ENCODE data around the gene SPOCK3.
"Not testable (repeated sequence)": the region's sequence is repeated elsewhere in the genome, so short reads cannot be mapped to it uniquely, and the experiment has no call there.

Gene SPOCK3

DNA sequence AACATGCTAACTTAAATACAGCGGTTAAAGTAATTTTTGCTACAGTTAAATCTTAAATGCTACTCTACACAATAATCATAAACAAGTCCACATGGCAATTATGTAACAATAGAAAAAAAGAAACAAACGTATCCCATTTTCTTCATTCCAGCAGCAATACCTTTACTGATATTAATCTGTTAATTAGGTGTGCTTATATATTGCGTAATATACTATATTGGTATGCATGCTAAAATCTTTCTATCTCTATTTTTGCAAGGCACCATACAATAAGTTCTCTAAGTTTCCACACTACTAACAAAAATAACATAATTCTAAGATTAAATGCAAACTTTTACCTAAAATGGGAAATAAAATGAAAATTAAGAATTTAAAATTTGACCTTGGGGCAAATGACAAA lies 500.6 kb downstream of the SPOCK3 start:
- no peak overlapping the region for H3K4me3 ChIP-seq (ENCODE audit: low read length in 2 of 2)
- H3K9me3 ChIP-seq (ENCODE audit: control insufficient read depth in 2 of 2, low read length in 2 of 2), result no peaks in the 10 kb centered on the region
- no peak overlapping the region for H3K9ac ChIP-seq (ENCODE audit: low read depth in 1 of 2, low read length in 2 of 2)
- no peaks in the 10 kb centered on the region for H3K27me3 ChIP-seq (ENCODE audit: control insufficient read depth in 2 of 2, insufficient read depth in 2 of 2, low read length in 2 of 2)
- H3K27ac ChIP-seq (ENCODE audit: low read depth in 2 of 2, low read length in 2 of 2), result no peak overlapping the region
- no peaks in the 10 kb centered on the region for H3K4me1 ChIP-seq (ENCODE audit: control insufficient read depth in 2 of 2, insufficient read depth in 2 of 2, low read length in 2 of 2)
- no peaks in the 10 kb centered on the region for H3K36me3 ChIP-seq (ENCODE audit: control insufficient read depth in 2 of 2, insufficient read depth in 2 of 2, low read length in 2 of 2)

DNA sequence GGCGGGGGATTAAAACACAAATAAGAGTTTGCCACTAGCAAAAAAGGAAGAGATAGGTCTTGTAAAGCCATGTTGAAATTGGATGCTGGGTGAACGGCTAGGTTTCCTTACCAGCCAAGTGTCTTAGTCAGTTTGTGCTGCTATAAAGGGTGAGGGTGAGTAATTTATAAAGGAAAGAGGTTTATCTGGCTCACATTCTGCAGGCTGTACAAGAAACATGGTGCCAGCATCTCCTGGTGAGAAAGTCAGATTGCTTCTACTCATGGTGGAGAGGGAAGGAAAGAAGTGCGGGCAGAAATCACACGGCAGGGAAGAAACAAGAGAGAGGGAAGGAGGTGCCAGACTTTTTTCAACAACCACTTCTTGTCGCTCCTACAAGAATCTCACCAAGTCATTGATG lies 507.5 kb downstream of the SPOCK3 start:
- Histone ChIP-seq H3K4me3 (ENCODE audit: low read length in 2 of 2) (no peak overlapping the region), H3K9me3 (ENCODE audit: control insufficient read depth in 2 of 2, low read length in 2 of 2) (no peaks in the 10 kb centered on the region), H3K9ac (ENCODE audit: low read depth in 1 of 2, low read length in 2 of 2) (no peak overlapping the region), H3K27ac (ENCODE audit: low read depth in 2 of 2, low read length in 2 of 2) (no peak overlapping the region), H3K36me3 (ENCODE audit: control insufficient read depth in 2 of 2, insufficient read depth in 2 of 2, low read length in 2 of 2) (no peaks in the 10 kb centered on the region), H3K27me3 (ENCODE audit: control insufficient read depth in 2 of 2, insufficient read depth in 2 of 2, low read length in 2 of 2) (no peaks in the 10 kb centered on the region), H3K4me1 (ENCODE audit: control insufficient read depth in 2 of 2, insufficient read depth in 2 of 2, low read length in 2 of 2) (no peaks in the 10 kb centered on the region)

DNA sequence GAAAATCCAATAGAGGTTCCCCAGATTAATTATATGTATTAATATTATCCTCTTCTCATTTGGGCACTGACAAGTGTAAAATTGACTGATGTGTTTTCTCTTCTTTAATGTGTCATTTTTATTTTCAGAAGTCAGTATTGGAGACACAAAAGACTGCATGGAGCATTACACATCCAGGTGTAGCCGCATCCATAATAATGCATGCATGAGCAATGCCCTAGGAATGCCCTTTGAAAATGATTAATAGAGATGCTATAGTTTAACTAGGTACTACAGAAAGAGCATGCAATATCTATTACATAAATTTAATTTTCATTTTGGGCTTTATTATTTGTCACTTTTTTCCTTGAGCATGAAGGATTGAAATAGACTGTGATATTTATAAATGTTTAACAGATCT lies 509.9 kb downstream of the SPOCK3 start:
- Histone ChIP-seq H3K4me1 (ENCODE audit: control insufficient read depth in 2 of 2, insufficient read depth in 2 of 2, low read length in 2 of 2) (no peaks in the 10 kb centered on the region), H3K9me3 (ENCODE audit: control insufficient read depth in 2 of 2, low read length in 2 of 2) (no peaks in the 10 kb centered on the region), H3K27ac (ENCODE audit: low read depth in 2 of 2, low read length in 2 of 2) (no peak overlapping the region), H3K36me3 (ENCODE audit: control insufficient read depth in 2 of 2, insufficient read depth in 2 of 2, low read length in 2 of 2) (no peaks in the 10 kb centered on the region), H3K9ac (ENCODE audit: low read depth in 1 of 2, low read length in 2 of 2) (no peak overlapping the region), H3K27me3 (ENCODE audit: control insufficient read depth in 2 of 2, insufficient read depth in 2 of 2, low read length in 2 of 2) (no peaks in the 10 kb centered on the region), H3K4me3 (ENCODE audit: low read length in 2 of 2) (no peak overlapping the region)

DNA sequence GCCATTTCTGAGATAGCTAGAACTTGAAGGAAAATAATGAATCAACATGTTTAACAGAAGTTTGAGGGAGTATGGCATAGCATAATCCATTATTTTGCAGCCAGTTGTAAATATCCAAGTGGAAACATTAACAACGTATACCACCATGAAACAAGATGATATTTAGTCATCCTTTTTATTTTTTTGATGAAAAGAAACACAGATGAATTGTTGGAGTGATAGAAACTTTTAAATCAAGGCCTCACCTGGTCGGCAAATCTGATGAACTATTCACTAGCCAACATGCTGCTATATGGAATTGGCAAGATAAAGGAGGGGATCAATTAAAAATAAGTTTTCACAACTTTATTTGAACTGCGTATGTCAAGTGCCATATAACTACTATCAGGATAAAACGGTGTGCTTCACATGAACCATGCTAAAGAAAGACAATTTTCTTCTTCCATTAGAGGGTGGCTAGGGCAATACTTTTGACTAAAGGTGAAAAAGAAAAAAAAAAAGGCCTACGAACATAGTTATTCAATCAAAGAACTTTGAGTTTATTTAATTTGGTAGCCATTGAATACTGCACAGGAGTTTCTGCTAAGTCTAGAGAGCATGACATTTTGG lies 510.7 kb downstream of the SPOCK3 start:
- Histone ChIP-seq H3K4me3 (ENCODE audit: low read length in 2 of 2) (no peak overlapping the region), H3K9me3 (ENCODE audit: control insufficient read depth in 2 of 2, low read length in 2 of 2) (no peaks in the 10 kb centered on the region), H3K4me1 (ENCODE audit: control insufficient read depth in 2 of 2, insufficient read depth in 2 of 2, low read length in 2 of 2) (no peaks in the 10 kb centered on the region), H3K9ac (ENCODE audit: low read depth in 1 of 2, low read length in 2 of 2) (no peak overlapping the region), H3K36me3 (ENCODE audit: control insufficient read depth in 2 of 2, insufficient read depth in 2 of 2, low read length in 2 of 2) (no peaks in the 10 kb centered on the region), H3K27ac (ENCODE audit: low read depth in 2 of 2, low read length in 2 of 2) (no peak overlapping the region), H3K27me3 (ENCODE audit: control insufficient read depth in 2 of 2, insufficient read depth in 2 of 2, low read length in 2 of 2) (no peaks in the 10 kb centered on the region)

DNA sequence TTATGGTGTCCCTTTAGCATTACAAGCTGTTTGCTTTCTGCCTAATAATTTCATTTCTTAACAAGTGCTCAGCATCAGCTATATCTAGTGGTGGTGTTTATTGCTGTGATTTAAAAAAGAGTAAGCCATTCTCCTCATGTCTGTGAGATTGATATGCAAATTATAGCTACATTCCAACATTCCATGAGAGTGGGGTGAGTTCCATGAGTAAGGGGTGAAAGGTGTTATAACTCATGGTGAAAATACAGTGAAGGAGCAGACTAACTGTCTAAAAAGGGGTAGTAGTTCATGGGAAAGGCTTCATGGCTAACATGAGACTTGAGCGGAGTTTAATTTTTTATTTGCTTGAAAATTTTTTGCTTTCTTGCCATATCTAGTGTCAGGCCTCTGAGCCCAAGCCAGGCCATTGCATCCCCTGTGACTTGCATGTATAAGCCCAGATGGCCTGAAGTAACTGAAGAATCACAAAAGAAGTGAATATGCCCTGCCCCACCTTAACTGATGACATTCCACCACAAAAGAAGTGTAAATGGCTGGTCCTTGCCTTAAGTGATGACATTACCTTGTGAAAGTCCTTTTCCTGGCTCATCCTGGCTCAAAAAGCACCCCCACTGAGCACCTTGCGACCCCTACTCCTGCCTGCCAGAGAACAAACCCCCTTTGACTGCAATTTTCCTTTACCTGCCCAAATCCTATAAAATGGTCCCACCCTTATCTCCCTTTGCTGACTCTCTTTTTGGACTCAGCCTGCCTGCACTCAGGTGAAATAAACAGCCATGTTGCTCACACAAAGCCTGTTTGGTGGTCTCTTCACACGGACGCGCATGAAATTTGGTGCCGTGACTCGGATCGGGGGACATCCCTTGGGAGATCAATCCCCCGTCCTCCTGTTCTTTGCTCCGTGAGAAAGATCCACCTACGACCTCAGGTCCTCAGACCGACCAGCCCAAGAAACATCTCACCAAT lies 518.3 kb downstream of the SPOCK3 start:
- H3K4me1 ChIP-seq (ENCODE audit: control insufficient read depth in 2 of 2, insufficient read depth in 2 of 2, low read length in 2 of 2); H3K9me3 ChIP-seq (ENCODE audit: control insufficient read depth in 2 of 2, low read length in 2 of 2); H3K27me3 ChIP-seq (ENCODE audit: control insufficient read depth in 2 of 2, insufficient read depth in 2 of 2, low read length in 2 of 2); H3K9ac ChIP-seq (ENCODE audit: low read depth in 1 of 2, low read length in 2 of 2); H3K27ac ChIP-seq (ENCODE audit: low read depth in 2 of 2, low read length in 2 of 2); H3K4me3 ChIP-seq (ENCODE audit: low read length in 2 of 2); H3K36me3 ChIP-seq (ENCODE audit: control insufficient read depth in 2 of 2, insufficient read depth in 2 of 2, low read length in 2 of 2): not testable (repeated sequence)

DNA sequence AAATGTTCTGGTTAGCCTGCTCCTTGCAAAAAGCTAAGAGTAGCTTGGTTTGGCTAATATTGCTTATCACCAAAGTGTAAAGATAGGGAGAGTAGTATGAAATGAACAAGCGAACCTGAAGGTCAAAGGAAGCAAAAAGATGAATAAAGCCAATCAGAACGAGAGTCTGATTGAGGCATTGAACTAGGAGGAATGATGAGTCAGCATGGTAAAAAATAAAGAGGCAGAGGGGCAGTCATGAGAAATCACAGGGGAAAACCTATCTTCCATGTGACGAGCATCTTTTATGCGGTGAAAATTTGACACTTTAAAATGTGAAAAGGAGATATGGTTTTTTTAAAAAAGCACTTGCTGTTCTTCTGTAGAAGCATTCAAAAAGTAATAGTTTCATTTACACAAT lies 533.7 kb downstream of the SPOCK3 start:
- H3K9me3 ChIP-seq (ENCODE audit: control insufficient read depth in 2 of 2, low read length in 2 of 2), result no peaks in the 10 kb centered on the region
- no peak overlapping the region for H3K27ac ChIP-seq (ENCODE audit: low read depth in 2 of 2, low read length in 2 of 2)
- H3K4me1 ChIP-seq (ENCODE audit: control insufficient read depth in 2 of 2, insufficient read depth in 2 of 2, low read length in 2 of 2), result no peaks in the 10 kb centered on the region
- H3K36me3 ChIP-seq (ENCODE audit: control insufficient read depth in 2 of 2, insufficient read depth in 2 of 2, low read length in 2 of 2), result no peaks in the 10 kb centered on the region
- no peak overlapping the region for H3K9ac ChIP-seq (ENCODE audit: low read depth in 1 of 2, low read length in 2 of 2)
- H3K4me3 ChIP-seq (ENCODE audit: low read length in 2 of 2), result no peak overlapping the region
- H3K27me3 ChIP-seq (ENCODE audit: control insufficient read depth in 2 of 2, insufficient read depth in 2 of 2, low read length in 2 of 2), result no peaks in the 10 kb centered on the region

DNA sequence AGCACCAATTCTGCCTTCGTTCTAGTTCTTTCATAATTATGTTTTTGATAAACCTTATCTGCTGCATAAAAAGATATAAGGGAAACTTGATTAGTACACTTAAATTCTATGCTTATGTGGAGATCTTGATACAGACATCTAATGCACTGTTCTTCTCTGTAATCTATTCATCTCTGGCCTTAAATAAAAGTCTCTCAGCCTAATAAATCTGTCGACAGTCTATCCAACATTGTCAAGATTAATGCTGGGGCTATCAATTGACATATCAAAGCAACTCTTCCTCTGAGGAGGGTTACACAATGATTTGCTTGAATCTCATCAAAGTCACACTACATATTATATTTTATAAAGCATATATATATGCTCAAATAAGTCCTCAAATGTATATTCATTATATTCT lies 545.5 kb downstream of the SPOCK3 start:
- no peaks in the 10 kb centered on the region for H3K27me3 ChIP-seq (ENCODE audit: control insufficient read depth in 2 of 2, insufficient read depth in 2 of 2, low read length in 2 of 2)
- no peaks in the 10 kb centered on the region for H3K4me1 ChIP-seq (ENCODE audit: control insufficient read depth in 2 of 2, insufficient read depth in 2 of 2, low read length in 2 of 2)
- H3K27ac ChIP-seq (ENCODE audit: low read depth in 2 of 2, low read length in 2 of 2), result no peak overlapping the region
- H3K36me3 ChIP-seq (ENCODE audit: control insufficient read depth in 2 of 2, insufficient read depth in 2 of 2, low read length in 2 of 2), result no peaks in the 10 kb centered on the region
- H3K4me3 ChIP-seq (ENCODE audit: low read length in 2 of 2), result no peak overlapping the region
- H3K9me3 ChIP-seq (ENCODE audit: control insufficient read depth in 2 of 2, low read length in 2 of 2), result no peaks in the 10 kb centered on the region
- H3K9ac ChIP-seq (ENCODE audit: low read depth in 1 of 2, low read length in 2 of 2), result no peak overlapping the region

DNA sequence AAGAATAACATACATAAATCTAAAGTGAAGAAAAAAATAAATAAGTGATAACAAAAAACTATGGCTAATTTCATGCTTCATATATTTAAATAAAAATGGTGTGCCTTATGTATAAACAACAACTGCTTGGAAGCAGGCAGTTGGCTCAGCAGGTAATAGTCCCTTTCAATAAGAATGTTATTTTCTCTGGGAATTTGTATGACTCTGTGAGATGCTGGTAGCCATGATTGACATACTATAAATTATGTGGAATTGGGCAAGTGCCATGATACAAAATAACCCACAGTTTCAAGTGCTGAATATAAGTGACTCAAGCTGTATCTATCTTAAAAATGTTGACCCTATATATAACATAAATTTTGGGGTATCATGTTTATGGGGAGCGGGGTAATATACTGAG lies 546.5 kb downstream of the SPOCK3 start:
- Histone ChIP-seq H3K27me3 (ENCODE audit: control insufficient read depth in 2 of 2, insufficient read depth in 2 of 2, low read length in 2 of 2) (no peaks in the 10 kb centered on the region), H3K9ac (ENCODE audit: low read depth in 1 of 2, low read length in 2 of 2) (no peak overlapping the region), H3K27ac (ENCODE audit: low read depth in 2 of 2, low read length in 2 of 2) (no peak overlapping the region), H3K4me1 (ENCODE audit: control insufficient read depth in 2 of 2, insufficient read depth in 2 of 2, low read length in 2 of 2) (no peaks in the 10 kb centered on the region), H3K36me3 (ENCODE audit: control insufficient read depth in 2 of 2, insufficient read depth in 2 of 2, low read length in 2 of 2) (no peaks in the 10 kb centered on the region), H3K4me3 (ENCODE audit: low read length in 2 of 2) (no peak overlapping the region), H3K9me3 (ENCODE audit: control insufficient read depth in 2 of 2, low read length in 2 of 2) (no peaks in the 10 kb centered on the region)

All from mucosa of rectum (tissue), 2 donors.